WI38 (cell line): Measurements from ENCODE around the gene DGKZ.

Source experiments
- H3K4me3 ChIP-seq: 2 replicates; pipeline ENCODE4 v1.5.1; 2011; ENCODE audit warnings: low read depth, mild to moderate bottlenecking, control low read depth, low read length
- TF ChIP-seq, protein P1 (sequence below): IDR thresholded peaks from 2 replicates; pipeline ENCODE4 v1.5.1; 2012; ENCODE audit warnings: low read depth, mild to moderate bottlenecking, control low read depth, low read length

DGKZ gene

GRCh38 chr11:46385169-46386004, 38.1 kb downstream of the DGKZ start:
- no peak overlapping the region for H3K4me3 ChIP-seq
- TF ChIP-seq, protein P1, sequence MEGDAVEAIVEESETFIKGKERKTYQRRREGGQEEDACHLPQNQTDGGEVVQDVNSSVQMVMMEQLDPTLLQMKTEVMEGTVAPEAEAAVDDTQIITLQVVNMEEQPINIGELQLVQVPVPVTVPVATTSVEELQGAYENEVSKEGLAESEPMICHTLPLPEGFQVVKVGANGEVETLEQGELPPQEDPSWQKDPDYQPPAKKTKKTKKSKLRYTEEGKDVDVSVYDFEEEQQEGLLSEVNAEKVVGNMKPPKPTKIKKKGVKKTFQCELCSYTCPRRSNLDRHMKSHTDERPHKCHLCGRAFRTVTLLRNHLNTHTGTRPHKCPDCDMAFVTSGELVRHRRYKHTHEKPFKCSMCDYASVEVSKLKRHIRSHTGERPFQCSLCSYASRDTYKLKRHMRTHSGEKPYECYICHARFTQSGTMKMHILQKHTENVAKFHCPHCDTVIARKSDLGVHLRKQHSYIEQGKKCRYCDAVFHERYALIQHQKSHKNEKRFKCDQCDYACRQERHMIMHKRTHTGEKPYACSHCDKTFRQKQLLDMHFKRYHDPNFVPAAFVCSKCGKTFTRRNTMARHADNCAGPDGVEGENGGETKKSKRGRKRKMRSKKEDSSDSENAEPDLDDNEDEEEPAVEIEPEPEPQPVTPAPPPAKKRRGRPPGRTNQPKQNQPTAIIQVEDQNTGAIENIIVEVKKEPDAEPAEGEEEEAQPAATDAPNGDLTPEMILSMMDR, result no peak

- TF ChIP-seq, protein P1, result no peak
- no peak overlapping the region for H3K4me3 ChIP-seq
These were observed 38.8 kb downstream of the DGKZ start for GRCh38 chr11:46386005-46386578.

DNA sequence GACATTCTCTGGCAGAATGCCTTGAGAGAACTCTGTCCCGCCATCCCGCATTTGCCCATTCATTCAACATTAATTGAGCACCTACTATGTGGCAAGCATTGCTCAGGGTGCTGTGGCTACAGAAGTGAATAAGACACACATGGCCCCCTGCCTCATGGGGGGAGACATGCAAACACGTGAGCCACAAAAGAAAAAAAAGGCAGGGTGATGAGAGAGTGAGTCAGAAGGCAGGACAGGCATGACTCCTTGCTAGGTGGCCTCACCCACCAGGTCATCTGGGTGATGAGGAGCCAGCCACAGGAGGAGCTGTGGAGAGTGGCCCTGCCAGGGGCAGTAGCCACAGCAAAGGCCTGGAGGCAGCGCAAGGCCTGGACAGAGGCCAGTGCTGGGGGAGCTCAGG, 39.4 kb downstream of the DGKZ start:
- no peak overlapping the region for H3K4me3 ChIP-seq

DNA sequence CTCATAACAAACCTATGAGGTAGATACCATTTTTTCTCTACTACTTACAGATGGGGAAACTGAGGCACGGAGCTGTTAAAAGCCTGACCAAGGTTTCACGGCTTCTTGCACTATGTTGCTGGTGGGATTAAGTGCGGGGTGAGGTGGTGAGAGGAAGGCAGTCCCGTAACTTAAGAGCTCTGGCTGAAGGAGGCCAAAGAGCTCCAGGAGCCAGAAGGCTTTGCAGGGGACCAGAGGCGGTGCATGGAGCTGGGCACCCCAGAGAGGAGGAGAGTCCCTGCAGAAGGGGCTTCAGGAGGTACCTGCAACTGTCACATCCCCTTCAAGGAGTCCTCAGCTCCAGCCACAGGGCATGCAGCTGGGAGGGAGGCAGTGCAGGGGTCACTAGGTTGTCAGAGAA, 40.2 kb downstream of the DGKZ start:
- no peak overlapping the region for H3K4me3 ChIP-seq
- TF ChIP-seq, protein P1, result no peak

More for the DNA sequence above, 39.4 kb downstream of the DGKZ start:
- TF ChIP-seq, protein P1, result no peak

DNA sequence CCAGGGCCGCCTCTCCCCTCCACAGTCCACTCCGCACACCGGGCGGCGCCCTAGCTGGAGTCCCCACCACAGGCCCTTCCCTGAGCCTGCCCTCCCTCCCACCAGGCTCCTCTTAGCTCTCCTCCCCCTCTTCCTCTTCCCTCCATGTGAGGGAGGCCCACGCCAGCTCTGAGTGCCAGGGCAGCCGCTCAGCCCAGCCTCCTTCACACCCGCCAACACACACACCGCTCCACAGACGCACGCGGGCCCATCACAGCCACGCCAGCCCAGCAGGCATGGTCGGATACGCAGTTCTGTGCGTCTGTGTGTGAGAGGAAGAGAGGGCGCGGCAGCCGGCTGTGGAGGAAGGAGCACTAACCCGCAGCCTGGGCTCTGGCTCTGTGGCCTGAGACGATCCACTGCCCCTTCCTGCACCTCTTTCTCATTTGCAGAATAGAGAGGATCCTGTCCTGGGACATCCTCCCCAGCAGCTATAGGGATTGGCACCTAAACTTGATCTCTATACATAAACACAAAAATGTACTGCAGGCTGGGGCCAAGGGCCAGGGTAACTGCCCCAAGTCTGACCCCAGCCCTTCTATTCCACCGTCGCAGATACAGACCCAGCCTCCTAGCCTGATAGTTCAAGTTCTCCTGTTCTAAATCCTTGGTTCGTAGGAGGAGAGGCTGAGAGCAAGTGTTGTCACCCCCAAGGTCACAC, 40.8 kb downstream of the DGKZ start:
- no peak overlapping the region for H3K4me3 ChIP-seq
- TF ChIP-seq, protein P1, result no peak

GRCh38 chr11:46388619-46389449, 41.6 kb downstream of the DGKZ start:
- H3K4me3 ChIP-seq, result no peak overlapping the region
- TF ChIP-seq, protein P1, result no peak
